Measurements from ENCODE around the gene NCF4.

The NCF4 gene

DNA sequence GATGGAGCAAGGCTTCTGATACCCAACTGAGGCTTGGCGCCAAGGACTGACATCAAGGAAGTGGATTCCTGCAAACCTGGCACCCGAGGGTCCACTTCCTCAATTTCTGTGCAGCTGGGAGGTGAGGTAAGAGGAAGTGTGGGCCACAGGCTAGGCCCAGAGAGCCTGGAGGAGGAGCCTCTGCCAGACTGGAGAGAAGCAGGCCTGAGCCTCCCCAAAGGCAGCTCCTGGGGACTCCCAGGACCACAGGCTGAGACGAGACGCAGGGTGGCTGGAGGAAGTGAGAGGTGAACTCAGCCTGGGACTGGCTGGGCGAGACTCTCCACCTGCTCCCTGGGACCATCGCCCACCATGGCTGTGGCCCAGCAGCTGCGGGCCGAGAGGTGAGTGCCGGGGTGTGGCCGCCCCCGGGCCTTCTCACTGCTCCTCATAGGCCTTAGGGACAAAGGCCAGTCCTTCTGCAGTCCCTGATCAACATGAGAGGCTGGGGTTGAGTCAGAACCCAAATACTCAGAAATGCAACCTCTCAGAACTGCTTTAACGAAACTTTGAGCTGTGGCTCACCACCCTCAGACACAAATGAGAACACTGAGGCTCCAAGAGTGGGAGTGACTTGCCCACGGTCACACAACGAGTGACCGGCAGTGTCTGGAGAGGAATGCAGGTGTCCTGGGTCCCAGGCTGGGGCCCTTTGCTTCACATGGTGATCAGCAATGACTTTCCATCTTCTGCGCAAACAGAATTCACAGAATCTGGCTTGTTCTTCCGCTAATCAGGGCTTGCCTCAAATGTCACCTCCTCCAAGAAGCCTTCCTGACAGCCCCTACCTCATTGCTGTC, at the start of gene NCF4:
NCF4 (plus strand) TSS at position 186 of the 839 bp plus-strand sequence; CDS start at position 352, 166 bp downstream.
- no peaks in the 10 kb centered on the region for H3K9me3 ChIP-seq (ENCODE audit: control insufficient read depth in 2 of 2, low read length in 2 of 2)
- H3K27me3 ChIP-seq (ENCODE audit: control insufficient read depth in 1 of 2, insufficient read depth in 2 of 2, low read length in 2 of 2): peaks cover 7% of the 10 kb centered on the region in 2 donors
- peaks cover 8% of the 10 kb centered on the region for H3K4me1 ChIP-seq (ENCODE audit: control insufficient read depth, insufficient read depth, low read length)
- no peak within 1 kb of the TSS for H3K9ac ChIP-seq (ENCODE audit: low read length in 2 of 2)
- peak within 1 kb of the TSS in 1 of 2 donors; percentile 15 for H3K4me3 ChIP-seq (ENCODE audit: low read length in 2 of 2)
- no peak within 1 kb of the TSS for H3K27ac ChIP-seq (ENCODE audit: low read length)
- H3K36me3 ChIP-seq (ENCODE audit: control insufficient read depth in 2 of 2, insufficient read depth in 2 of 2, low read length in 2 of 2): no peaks in the 10 kb centered on the region

DNA sequence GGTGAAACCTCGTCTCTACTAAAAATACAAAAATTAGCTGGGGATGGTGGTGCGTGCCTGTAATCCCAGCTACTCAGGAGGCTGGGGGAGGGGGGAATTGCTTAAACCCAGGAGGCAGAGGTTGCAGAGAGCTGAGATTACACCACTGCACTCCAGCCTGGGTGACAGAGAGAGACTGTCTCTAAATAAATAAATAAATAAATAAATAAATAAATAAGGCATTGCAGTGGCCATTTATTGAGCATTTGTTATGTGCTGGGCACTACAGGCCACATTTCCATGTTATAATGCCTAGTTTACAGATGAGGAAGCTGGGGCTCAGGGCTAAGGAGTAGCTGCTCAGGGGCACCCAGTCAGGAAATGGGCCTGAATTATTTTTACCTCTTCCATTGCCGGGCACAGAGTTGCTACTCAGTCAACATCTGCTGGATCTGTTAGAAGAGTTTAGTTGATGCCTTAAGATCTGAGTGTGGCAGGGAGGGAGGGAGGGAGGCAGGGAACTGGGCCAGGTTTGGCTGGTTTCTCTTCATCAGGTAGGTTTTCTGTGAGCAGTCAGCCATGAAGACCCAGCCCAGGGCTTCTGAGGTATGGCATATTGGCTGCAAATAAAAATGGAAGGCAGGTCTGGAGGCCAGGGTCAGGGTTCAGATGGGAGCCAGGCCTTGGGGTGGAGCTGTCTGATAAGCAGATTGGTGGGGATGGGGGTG, 49.6 kb upstream of the NCF4 start:
- Histone ChIP-seq H3K27me3 (ENCODE audit: control insufficient read depth in 1 of 2, insufficient read depth in 2 of 2, low read length in 2 of 2) (peaks cover 11 to 28% of the 10 kb centered on the region in 2 donors), H3K27ac (ENCODE audit: low read length) (no peak overlapping the region), H3K36me3 (ENCODE audit: control insufficient read depth in 2 of 2, insufficient read depth in 2 of 2, low read length in 2 of 2) (no peaks in the 10 kb centered on the region), H3K9me3 (ENCODE audit: control insufficient read depth in 2 of 2, low read length in 2 of 2) (no peaks in the 10 kb centered on the region), H3K9ac (ENCODE audit: low read length in 2 of 2) (no peak overlapping the region), H3K4me3 (ENCODE audit: low read length in 2 of 2) (no peak overlapping the region), H3K4me1 (ENCODE audit: control insufficient read depth, insufficient read depth, low read length) (no peaks in the 10 kb centered on the region)

DNA sequence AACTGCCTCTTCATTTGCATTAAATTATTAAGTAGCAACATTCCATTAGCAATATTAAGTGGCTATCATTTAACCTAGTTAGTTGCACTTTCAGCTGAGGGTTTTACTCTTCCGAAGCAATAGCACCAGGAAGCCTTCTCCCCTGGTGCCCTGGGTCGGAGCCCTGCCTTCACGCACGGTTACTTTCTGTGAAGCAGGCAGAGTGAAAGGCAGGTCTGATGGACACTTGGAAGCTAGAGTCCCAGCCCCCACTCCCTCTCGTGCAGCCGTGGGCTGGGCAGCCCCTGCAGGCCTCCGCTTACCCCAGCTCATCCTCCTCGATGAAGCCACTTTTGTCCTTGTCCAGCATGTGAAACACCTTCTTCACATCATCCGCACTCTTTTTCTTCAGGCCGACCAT, 46.0 kb upstream of the NCF4 start:
- H3K27ac ChIP-seq (ENCODE audit: low read length): no peak overlapping the region
- H3K9ac ChIP-seq (ENCODE audit: low read length in 2 of 2): no peak overlapping the region
- no peak overlapping the region for H3K4me3 ChIP-seq (ENCODE audit: low read length in 2 of 2)
- H3K4me1 ChIP-seq (ENCODE audit: control insufficient read depth, insufficient read depth, low read length): peaks cover 8% of the 10 kb centered on the region
- H3K27me3 ChIP-seq (ENCODE audit: control insufficient read depth in 1 of 2, insufficient read depth in 2 of 2, low read length in 2 of 2): peaks cover 46 to 51% of the 10 kb centered on the region in 2 donors
- H3K36me3 ChIP-seq (ENCODE audit: control insufficient read depth in 2 of 2, insufficient read depth in 2 of 2, low read length in 2 of 2): no peaks in the 10 kb centered on the region
- H3K9me3 ChIP-seq (ENCODE audit: control insufficient read depth in 2 of 2, low read length in 2 of 2): no peaks in the 10 kb centered on the region

DNA sequence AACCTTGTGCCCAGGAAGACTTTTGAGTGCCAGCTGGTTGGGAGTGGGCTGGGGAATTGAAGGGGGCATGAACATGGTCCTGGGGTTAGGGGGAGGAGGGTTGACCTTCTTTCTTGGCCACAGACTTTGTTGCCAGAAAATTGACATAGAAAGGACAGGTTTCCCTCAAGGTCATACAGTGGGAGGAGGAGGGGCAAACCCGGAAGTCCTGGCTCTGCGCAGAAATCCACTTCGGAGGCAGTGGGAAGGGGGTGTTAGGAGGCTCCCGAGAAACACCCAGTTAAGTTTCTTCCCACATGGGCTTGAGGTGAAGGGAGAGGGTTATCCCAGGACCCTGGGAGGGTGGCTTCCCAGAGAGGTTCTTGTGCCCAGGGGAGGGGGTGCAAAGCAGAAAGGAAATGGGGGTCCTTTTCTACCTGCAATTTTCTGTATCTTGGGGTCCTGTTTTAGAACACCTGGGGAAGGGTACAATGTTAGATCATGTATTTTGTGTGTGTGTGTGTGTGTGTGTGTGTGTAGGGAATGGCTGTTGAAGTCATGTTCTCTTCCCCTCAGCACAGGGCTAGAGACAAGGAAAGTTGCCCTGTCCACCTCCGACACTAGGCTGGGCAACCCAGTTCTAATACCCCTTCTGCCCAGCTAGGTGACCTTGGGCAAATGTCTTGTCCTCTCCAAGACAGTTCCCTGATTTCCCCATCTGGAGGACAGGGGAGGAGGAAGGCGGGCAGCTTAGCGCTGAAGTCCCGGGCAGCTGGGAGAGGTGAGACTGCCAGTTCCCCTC, 45.1 kb upstream of the NCF4 start:
- H3K27me3 ChIP-seq (ENCODE audit: control insufficient read depth in 1 of 2, insufficient read depth in 2 of 2, low read length in 2 of 2): peaks cover 49 to 55% of the 10 kb centered on the region in 2 donors
- H3K4me1 ChIP-seq (ENCODE audit: control insufficient read depth, insufficient read depth, low read length): peaks cover 8% of the 10 kb centered on the region
- H3K27ac ChIP-seq (ENCODE audit: low read length): no peak overlapping the region
- H3K4me3 ChIP-seq (ENCODE audit: low read length in 2 of 2): no peak overlapping the region
- H3K9me3 ChIP-seq (ENCODE audit: control insufficient read depth in 2 of 2, low read length in 2 of 2): no peaks in the 10 kb centered on the region
- H3K36me3 ChIP-seq (ENCODE audit: control insufficient read depth in 2 of 2, insufficient read depth in 2 of 2, low read length in 2 of 2): no peaks in the 10 kb centered on the region
- H3K9ac ChIP-seq (ENCODE audit: low read length in 2 of 2): no peak overlapping the region

DNA sequence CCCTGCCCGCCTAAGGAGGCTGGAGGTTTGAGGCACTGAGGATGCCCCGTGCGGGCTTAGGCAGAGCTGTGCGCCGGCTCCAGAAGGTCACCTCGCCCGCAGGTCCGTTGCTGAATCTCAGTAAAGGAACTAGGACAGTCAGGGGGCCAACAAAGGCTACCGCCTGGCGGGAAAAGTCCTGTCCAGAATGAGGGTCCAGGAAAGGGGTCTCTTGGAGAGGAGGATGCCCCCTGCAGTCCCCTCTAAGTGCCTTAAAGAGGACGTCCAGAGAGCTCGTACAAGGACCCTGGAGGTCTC, 44.5 kb upstream of the NCF4 start:
- Histone ChIP-seq H3K36me3 (ENCODE audit: control insufficient read depth in 2 of 2, insufficient read depth in 2 of 2, low read length in 2 of 2) (no peaks in the 10 kb centered on the region), H3K4me1 (ENCODE audit: control insufficient read depth, insufficient read depth, low read length) (peaks cover 8% of the 10 kb centered on the region), H3K4me3 (ENCODE audit: low read length in 2 of 2) (peak overlapping the region in 1 of 2 donors; percentile 59), H3K9ac (ENCODE audit: low read length in 2 of 2) (no peak overlapping the region), H3K27me3 (ENCODE audit: control insufficient read depth in 1 of 2, insufficient read depth in 2 of 2, low read length in 2 of 2) (peaks cover 49 to 55% of the 10 kb centered on the region in 2 donors), H3K27ac (ENCODE audit: low read length) (no peak overlapping the region), H3K9me3 (ENCODE audit: control insufficient read depth in 2 of 2, low read length in 2 of 2) (no peaks in the 10 kb centered on the region)

DNA sequence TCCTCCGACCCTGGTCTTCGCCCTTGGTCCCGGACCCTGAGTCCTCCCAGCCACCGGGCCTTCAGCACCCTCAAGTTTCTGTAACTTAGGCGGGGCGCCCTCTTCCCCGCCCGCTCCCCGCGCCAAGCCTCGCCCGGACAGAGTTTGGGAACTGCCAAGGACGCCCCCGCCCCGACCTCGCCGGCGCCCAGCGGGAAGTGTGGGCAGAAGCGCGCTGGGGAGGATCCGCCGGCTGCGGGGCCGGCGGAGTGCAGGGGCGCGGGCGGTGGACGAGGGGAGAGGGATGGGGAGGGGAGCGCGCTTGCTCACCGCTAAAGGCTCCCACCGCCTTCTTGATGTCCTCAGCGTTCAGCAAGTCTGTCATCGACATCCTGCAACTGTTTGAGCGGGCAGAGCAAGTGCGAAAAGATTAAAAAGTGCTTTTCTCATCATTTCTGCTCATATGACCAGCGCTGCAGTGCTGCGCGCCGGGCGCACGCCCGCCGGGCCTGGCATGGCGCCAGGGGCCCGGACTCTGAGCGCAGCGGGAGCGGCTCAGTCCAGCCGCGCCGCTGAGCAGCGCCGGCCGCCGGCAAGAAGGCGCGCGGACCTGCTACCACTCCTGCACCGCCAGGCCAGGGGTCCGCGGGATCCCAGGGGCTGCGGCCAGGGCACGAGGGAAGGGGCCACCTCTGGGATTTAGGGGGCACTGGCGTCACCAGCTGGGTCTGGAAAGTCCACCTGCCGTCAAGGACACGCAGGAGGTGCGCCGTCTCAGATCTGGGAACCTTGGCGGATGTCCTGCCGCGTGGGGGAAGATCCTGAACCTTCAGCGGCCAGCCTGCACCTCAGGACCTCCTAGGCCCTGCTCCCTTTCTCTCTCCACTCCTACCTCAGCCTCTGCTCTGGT, 43.9 kb upstream of the NCF4 start, which contains the start of gene PVALB:
PVALB (minus strand) TSS at position 400 of the 889 bp plus-strand sequence; CDS start at position 370, 30 bp downstream.
- Histone ChIP-seq H3K27me3 (ENCODE audit: control insufficient read depth in 1 of 2, insufficient read depth in 2 of 2, low read length in 2 of 2) (peaks cover 49 to 53% of the 10 kb centered on the region in 2 donors), H3K27ac (ENCODE audit: low read length) (no peak within 1 kb of the TSS), H3K4me1 (ENCODE audit: control insufficient read depth, insufficient read depth, low read length) (peaks cover 8% of the 10 kb centered on the region), H3K4me3 (ENCODE audit: low read length in 2 of 2) (peak within 1 kb of the TSS; percentile 59 to 65), H3K9me3 (ENCODE audit: control insufficient read depth in 2 of 2, low read length in 2 of 2) (no peaks in the 10 kb centered on the region), H3K36me3 (ENCODE audit: control insufficient read depth in 2 of 2, insufficient read depth in 2 of 2, low read length in 2 of 2) (no peaks in the 10 kb centered on the region), H3K9ac (ENCODE audit: low read length in 2 of 2) (no peak within 1 kb of the TSS)

DNA sequence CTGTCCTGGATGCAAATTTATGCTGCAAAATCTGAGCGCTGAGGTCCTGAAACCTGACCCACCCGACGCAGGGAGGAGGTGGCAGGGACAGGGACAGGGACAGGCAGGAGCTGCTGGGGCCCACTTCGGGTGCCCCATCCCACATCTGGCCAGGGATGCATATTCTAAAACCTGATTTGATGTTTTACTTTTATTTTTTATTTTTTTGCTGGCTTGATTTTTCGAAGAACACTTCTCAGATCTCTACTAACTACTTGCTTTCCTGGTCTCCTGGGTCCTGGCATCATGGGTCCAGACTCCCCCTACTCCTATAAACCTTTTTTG, 43.3 kb upstream of the NCF4 start:
- Histone ChIP-seq H3K27me3 (ENCODE audit: control insufficient read depth in 1 of 2, insufficient read depth in 2 of 2, low read length in 2 of 2) (peaks cover 52 to 54% of the 10 kb centered on the region in 2 donors), H3K9ac (ENCODE audit: low read length in 2 of 2) (no peak overlapping the region), H3K4me1 (ENCODE audit: control insufficient read depth, insufficient read depth, low read length) (peaks cover 8% of the 10 kb centered on the region)

DNA sequence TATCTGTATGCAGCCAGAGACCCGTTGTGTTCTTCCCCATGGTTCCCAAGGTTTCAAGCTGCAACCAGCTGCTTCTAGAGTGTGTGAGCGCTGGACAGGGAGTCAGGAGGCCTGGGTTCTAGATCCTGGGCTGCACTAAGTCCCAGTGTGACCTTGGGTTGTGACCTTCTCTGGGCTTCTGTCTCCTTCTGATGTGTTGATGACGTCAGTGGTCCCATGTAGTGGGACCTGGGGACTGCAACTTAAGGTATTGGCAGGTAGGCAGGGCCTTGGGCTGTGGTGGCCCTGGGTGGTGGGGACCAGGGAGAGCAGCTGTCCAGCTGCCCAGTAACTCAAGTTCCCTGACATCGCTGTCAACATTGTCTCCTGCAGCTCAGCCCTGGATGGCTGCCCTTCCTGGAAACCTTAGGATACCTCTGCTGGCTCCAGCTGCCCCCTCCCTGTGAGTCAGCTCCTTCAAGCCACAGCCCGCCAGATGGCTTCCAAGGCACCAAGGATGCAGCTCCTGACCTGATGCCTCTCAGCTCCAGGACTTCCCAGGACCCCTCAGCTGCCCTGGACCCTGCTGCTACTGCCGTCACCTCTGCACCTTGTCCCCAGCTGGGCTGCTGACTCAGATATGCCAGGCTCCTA, 42.7 kb upstream of the NCF4 start:
- peaks cover 8% of the 10 kb centered on the region for H3K4me1 ChIP-seq (ENCODE audit: control insufficient read depth, insufficient read depth, low read length)
- H3K27ac ChIP-seq (ENCODE audit: low read length): no peak overlapping the region
- no peaks in the 10 kb centered on the region for H3K9me3 ChIP-seq (ENCODE audit: control insufficient read depth in 2 of 2, low read length in 2 of 2)
- H3K4me3 ChIP-seq (ENCODE audit: low read length in 2 of 2): no peak overlapping the region
- H3K36me3 ChIP-seq (ENCODE audit: control insufficient read depth in 2 of 2, insufficient read depth in 2 of 2, low read length in 2 of 2): no peaks in the 10 kb centered on the region
- H3K9ac ChIP-seq (ENCODE audit: low read length in 2 of 2): no peak overlapping the region
- peaks cover 54 to 57% of the 10 kb centered on the region in 2 donors for H3K27me3 ChIP-seq (ENCODE audit: control insufficient read depth in 1 of 2, insufficient read depth in 2 of 2, low read length in 2 of 2)

More for the DNA sequence above, 43.3 kb upstream of the NCF4 start:
- Histone ChIP-seq H3K27ac (ENCODE audit: low read length) (no peak overlapping the region), H3K36me3 (ENCODE audit: control insufficient read depth in 2 of 2, insufficient read depth in 2 of 2, low read length in 2 of 2) (no peaks in the 10 kb centered on the region), H3K9me3 (ENCODE audit: control insufficient read depth in 2 of 2, low read length in 2 of 2) (no peaks in the 10 kb centered on the region), H3K4me3 (ENCODE audit: low read length in 2 of 2) (peak overlapping the region in 1 of 2 donors; percentile 59)

DNA sequence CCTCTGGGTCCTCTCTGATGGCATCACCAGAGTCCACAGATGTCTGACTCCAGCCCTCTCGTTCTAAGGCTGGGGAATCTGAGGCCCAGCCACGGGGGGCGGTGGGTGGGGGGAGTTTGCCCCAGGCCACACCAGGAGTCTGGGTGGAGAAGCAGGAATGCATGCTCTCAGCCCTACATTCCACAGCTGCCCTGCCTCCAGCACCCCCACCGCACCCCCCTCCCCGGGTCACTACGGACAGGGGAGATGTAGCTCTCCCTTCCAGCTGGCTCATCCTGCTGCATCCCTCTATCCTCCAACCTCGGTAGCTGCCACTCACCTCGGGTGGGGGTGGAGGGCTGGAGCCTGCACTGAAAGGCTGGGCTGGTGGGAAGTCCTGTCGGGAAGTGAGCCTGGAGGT, 41.7 kb upstream of the NCF4 start:
- Histone ChIP-seq H3K9me3 (ENCODE audit: control insufficient read depth in 2 of 2, low read length in 2 of 2) (no peaks in the 10 kb centered on the region), H3K4me1 (ENCODE audit: control insufficient read depth, insufficient read depth, low read length) (peaks cover 8% of the 10 kb centered on the region), H3K27me3 (ENCODE audit: control insufficient read depth in 1 of 2, insufficient read depth in 2 of 2, low read length in 2 of 2) (peaks cover 55 to 57% of the 10 kb centered on the region in 2 donors), H3K9ac (ENCODE audit: low read length in 2 of 2) (no peak overlapping the region), H3K4me3 (ENCODE audit: low read length in 2 of 2) (no peak overlapping the region), H3K36me3 (ENCODE audit: control insufficient read depth in 2 of 2, insufficient read depth in 2 of 2, low read length in 2 of 2) (no peaks in the 10 kb centered on the region), H3K27ac (ENCODE audit: low read length) (no peak overlapping the region)
